ENCODE measurements around the gene USP7.

DNA sequence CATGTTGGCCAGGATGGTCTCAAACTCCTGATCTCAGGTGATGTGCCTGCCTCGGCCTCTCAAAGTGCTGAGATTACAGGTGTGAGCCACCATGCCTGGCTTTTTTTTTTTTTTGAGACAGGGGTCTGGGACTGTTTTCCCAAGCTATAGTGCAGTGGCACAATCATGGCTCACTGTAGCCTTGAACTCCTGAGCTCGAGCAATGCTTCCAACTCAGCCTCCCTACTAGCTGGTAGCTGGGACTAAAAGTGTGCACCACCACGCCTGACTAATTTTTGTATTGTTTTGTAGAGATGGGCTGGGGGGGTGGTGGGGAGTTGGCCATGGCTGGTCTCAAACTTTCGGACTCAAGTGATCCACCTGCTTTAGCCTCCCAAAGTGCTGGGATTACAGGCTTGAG is 36.1 kb upstream of the USP7 start:
- TF ChIP-seq, protein P1, sequence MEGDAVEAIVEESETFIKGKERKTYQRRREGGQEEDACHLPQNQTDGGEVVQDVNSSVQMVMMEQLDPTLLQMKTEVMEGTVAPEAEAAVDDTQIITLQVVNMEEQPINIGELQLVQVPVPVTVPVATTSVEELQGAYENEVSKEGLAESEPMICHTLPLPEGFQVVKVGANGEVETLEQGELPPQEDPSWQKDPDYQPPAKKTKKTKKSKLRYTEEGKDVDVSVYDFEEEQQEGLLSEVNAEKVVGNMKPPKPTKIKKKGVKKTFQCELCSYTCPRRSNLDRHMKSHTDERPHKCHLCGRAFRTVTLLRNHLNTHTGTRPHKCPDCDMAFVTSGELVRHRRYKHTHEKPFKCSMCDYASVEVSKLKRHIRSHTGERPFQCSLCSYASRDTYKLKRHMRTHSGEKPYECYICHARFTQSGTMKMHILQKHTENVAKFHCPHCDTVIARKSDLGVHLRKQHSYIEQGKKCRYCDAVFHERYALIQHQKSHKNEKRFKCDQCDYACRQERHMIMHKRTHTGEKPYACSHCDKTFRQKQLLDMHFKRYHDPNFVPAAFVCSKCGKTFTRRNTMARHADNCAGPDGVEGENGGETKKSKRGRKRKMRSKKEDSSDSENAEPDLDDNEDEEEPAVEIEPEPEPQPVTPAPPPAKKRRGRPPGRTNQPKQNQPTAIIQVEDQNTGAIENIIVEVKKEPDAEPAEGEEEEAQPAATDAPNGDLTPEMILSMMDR (IDR thresholded peaks at IDR 0.05) = no peak
- TF ChIP-seq, protein P2, sequence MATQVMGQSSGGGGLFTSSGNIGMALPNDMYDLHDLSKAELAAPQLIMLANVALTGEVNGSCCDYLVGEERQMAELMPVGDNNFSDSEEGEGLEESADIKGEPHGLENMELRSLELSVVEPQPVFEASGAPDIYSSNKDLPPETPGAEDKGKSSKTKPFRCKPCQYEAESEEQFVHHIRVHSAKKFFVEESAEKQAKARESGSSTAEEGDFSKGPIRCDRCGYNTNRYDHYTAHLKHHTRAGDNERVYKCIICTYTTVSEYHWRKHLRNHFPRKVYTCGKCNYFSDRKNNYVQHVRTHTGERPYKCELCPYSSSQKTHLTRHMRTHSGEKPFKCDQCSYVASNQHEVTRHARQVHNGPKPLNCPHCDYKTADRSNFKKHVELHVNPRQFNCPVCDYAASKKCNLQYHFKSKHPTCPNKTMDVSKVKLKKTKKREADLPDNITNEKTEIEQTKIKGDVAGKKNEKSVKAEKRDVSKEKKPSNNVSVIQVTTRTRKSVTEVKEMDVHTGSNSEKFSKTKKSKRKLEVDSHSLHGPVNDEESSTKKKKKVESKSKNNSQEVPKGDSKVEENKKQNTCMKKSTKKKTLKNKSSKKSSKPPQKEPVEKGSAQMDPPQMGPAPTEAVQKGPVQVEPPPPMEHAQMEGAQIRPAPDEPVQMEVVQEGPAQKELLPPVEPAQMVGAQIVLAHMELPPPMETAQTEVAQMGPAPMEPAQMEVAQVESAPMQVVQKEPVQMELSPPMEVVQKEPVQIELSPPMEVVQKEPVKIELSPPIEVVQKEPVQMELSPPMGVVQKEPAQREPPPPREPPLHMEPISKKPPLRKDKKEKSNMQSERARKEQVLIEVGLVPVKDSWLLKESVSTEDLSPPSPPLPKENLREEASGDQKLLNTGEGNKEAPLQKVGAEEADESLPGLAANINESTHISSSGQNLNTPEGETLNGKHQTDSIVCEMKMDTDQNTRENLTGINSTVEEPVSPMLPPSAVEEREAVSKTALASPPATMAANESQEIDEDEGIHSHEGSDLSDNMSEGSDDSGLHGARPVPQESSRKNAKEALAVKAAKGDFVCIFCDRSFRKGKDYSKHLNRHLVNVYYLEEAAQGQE (IDR thresholded peaks at IDR 0.05; ENCODE audit: insufficient read depth in 1 of 2, low read depth in 2 of 2, low read length in 1 of 2) = no peak

Data from Panc1 (cell line).